ENCODE results near the gene RPRD2. TPM values are rescaled to one million over a fixed set of nuclear protein-coding genes. Genes with fewer than 3 reads are reported as not detected.

RPRD2 gene
- total and polyA plus RNA-seq, 2 experiments from 2014 or later: 16.8 to 20.4 TPM

DNA sequence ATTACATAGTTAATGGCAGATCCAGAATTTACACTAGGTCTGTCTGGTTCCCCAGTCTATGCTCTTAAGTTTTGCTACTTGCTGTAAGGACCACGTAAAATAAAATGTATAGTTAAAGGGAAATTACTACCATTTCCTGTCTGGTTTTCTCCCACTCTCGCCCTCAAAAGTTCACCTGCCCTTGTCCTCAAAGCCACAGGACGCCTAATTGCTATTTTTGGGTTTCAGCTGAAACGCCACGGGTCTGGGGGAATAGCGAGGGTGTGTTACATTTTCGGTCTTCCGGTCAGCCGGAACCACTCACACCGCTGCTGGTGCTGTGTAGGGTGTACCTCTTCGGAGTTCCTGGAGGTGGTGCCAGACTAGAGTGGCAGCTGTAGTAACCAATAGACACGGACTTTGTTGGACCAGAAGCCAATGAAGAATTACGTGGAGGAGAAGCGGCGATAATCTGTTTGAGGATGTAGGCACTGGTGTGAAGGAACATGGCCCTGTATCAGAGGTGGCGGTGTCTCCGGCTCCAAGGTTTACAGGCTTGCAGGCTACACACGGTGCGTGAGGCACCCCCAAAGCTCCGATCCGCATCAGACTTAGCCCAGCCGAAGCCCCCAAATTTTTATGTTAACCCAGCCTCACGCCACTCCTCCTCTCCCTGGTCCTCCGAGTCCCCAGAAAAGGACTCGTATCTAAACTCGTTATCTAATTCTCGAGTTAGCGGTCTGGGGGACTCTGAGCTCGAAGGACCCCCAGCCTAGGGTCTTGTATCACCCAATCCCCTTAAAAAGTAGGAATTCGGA is 123.2 kb downstream of the RPRD2 start, which contains the start of gene TARS2 (continued):
- TF ChIP-seq, protein P1, sequence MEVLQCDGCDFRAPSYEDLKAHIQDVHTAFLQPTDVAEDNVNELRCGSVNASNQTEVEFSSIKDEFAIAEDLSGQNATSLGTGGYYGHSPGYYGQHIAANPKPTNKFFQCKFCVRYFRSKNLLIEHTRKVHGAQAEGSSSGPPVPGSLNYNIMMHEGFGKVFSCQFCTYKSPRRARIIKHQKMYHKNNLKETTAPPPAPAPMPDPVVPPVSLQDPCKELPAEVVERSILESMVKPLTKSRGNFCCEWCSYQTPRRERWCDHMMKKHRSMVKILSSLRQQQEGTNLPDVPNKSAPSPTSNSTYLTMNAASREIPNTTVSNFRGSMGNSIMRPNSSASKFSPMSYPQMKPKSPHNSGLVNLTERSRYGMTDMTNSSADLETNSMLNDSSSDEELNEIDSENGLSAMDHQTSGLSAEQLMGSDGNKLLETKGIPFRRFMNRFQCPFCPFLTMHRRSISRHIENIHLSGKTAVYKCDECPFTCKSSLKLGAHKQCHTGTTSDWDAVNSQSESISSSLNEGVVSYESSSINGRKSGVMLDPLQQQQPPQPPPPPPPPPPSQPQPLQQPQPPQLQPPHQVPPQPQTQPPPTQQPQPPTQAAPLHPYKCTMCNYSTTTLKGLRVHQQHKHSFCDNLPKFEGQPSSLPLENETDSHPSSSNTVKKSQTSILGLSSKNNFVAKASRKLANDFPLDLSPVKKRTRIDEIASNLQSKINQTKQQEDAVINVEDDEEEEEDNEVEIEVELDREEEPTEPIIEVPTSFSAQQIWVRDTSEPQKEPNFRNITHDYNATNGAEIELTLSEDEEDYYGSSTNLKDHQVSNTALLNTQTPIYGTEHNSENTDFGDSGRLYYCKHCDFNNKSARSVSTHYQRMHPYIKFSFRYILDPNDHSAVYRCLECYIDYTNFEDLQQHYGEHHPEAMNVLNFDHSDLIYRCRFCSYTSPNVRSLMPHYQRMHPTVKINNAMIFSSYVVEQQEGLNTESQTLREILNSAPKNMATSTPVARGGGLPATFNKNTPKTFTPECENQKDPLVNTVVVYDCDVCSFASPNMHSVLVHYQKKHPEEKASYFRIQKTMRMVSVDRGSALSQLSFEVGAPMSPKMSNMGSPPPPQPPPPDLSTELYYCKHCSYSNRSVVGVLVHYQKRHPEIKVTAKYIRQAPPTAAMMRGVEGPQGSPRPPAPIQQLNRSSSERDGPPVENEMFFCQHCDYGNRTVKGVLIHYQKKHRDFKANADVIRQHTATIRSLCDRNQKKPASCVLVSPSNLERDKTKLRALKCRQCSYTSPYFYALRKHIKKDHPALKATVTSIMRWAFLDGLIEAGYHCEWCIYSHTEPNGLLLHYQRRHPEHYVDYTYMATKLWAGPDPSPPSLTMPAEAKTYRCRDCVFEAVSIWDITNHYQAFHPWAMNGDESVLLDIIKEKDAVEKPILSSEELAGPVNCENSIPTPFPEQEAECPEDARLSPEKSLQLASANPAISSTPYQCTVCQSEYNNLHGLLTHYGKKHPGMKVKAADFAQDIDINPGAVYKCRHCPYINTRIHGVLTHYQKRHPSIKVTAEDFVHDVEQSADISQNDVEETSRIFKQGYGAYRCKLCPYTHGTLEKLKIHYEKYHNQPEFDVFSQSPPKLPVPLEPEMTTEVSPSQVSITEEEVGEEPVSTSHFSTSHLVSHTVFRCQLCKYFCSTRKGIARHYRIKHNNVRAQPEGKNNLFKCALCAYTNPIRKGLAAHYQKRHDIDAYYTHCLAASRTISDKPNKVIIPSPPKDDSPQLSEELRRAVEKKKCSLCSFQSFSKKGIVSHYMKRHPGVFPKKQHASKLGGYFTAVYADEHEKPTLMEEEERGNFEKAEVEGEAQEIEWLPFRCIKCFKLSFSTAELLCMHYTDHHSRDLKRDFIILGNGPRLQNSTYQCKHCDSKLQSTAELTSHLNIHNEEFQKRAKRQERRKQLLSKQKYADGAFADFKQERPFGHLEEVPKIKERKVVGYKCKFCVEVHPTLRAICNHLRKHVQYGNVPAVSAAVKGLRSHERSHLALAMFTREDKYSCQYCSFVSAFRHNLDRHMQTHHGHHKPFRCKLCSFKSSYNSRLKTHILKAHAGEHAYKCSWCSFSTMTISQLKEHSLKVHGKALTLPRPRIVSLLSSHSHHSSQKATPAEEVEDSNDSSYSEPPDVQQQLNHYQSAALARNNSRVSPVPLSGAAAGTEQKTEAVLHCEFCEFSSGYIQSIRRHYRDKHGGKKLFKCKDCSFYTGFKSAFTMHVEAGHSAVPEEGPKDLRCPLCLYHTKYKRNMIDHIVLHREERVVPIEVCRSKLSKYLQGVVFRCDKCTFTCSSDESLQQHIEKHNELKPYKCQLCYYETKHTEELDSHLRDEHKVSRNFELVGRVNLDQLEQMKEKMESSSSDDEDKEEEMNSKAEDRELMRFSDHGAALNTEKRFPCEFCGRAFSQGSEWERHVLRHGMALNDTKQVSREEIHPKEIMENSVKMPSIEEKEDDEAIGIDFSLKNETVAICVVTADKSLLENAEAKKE (CRISPR knock-in tag; IDR thresholded peaks at IDR 0.05): no peak
- TF ChIP-seq POLR2AphosphoS5 (IDR thresholded peaks at IDR 0.05; ENCODE audit: low read depth) (peak; percentile 90), ZNF331 (CRISPR knock-in tag; IDR thresholded peaks at IDR 0.05; ENCODE audit: low read depth) (no peak), STAT1 (IDR thresholded peaks at IDR 0.05; ENCODE audit: unreplicated experiment) (no peak), JUNB (IDR thresholded peaks at IDR 0.05; ENCODE audit: unreplicated experiment) (no peak)

DNA sequence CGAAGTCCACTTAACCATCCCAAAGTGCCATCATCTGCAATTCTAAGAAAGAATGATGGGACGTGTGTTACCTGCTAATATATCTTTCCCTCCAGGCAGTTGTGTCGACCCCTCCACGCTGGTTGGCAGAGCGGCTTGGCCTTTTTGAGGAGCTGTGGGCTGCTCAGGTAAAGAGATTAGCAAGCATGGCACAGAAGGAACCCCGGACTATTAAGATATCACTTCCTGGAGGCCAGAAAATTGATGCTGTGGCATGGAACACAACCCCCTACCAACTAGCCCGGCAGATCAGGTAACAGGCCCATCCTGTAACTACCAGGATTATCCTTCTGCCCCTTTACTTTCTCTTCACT is 123.8 kb downstream of the RPRD2 start:
- Histone ChIP-seq H3K27ac (ENCODE audit: low read depth) (peak overlapping the region; percentile 61), H3K4me1 (ENCODE audit: insufficient read depth) (peaks cover 4% of the 10 kb centered on the region; the same call in 1 of the 2 replicates), H3F3A (replicated peaks; ENCODE audit: low read depth) (peaks cover 8% of the 10 kb centered on the region; the same call in 1 of the 2 replicates), H3K36me3 (ENCODE audit: insufficient read depth) (peaks cover 24% of the 10 kb centered on the region), H3K4me3 (peak overlapping the region; percentile 79), H4K20me1 (replicated peaks; ENCODE audit: insufficient read depth) (no peaks in the 10 kb centered on the region), H3K9me2 (ENCODE audit: insufficient read depth) (no peaks in the 10 kb centered on the region), H3K27me3 (ENCODE audit: insufficient read depth) (no peaks in the 10 kb centered on the region), H3K79me2 (replicated peaks; ENCODE audit: insufficient read depth) (peaks cover 13% of the 10 kb centered on the region), H2AFZ (peak overlapping the region; percentile 67), H3K4me2 (peak overlapping the region; percentile 94)
- peaks cover 9% of the 10 kb centered on the region for H3K27me3 Mint-ChIP-seq (ENCODE audit: insufficient read depth, low read depth, poor library complexity)
- H3K4me3 Mint-ChIP-seq: peak overlapping the region; percentile 98
- DNase-seq (ENCODE audit: low spot score) (peak; percentile 18), ATAC-seq (no peak)
- peaks cover 8% of the 10 kb centered on the region for H3K4me1 Mint-ChIP-seq
- no peak for TF ChIP-seq NANOG (IDR thresholded peaks at IDR 0.05; ENCODE audit: borderline replicate concordance)
- no peak for TF ChIP-seq POLR2AphosphoS5 (IDR thresholded peaks at IDR 0.05; ENCODE audit: low read depth)
- TF ChIP-seq JUNB (IDR thresholded peaks at IDR 0.05; ENCODE audit: unreplicated experiment): no peak
- no peak for TF ChIP-seq CREB1 (CRISPR knock-in tag; IDR thresholded peaks at IDR 0.05; ENCODE audit: low read depth)
- H3K36me3 Mint-ChIP-seq (ENCODE audit: low read depth): peaks cover 33% of the 10 kb centered on the region
- H3K9me3 Mint-ChIP-seq: no peaks in the 10 kb centered on the region
- peak overlapping the region; percentile 96 for H3K27ac Mint-ChIP-seq
